HuH-7.5 (cell line): ENCODE data around the gene GAS2L3.

ENCODE experiments used
- DNase-seq: peaks from one replicate; pipeline ENCODE4 v3.0.0; 2011; ENCODE audit warnings: low spot score

Gene GAS2L3

GRCh38 chr12:100661300-100661951 is 87.9 kb downstream of the GAS2L3 start:
- no peak for DNase-seq

GRCh38 chr12:100666588-100666987 is 93.1 kb downstream of the GAS2L3 start:
- DNase-seq = no peak

GRCh38 chr12:100668945-100669536 is 95.6 kb downstream of the GAS2L3 start:
- DNase-seq = peak; percentile 75

- no peak for DNase-seq
Observed at GRCh38 chr12:100669922-100670321, 96.4 kb downstream of the GAS2L3 start.

- DNase-seq = no peak
Observed at GRCh38 chr12:100671396-100672074, 98.1 kb downstream of the GAS2L3 start.

GRCh38 chr12:100672075-100672592 is 98.7 kb downstream of the GAS2L3 start:
- no peak for DNase-seq

- no peak for DNase-seq
Observed at GRCh38 chr12:100674036-100674888, 100.8 kb downstream of the GAS2L3 start.
